Activated naive CD8-positive, alpha-beta T cell treated with anti-CD3 and anti-CD28 coated beads, Interleukin-2, amount 50 U/mL, for 24 hours (primary cell): ENCODE data around the gene ACOT8.
"Not testable (repeated sequence)": the region's sequence is repeated elsewhere in the genome, so short reads cannot be mapped to it uniquely, and the experiment has no call there.

Experiments
- ATAC-seq: fragments of 150-1000 bp; cut with Tn5 transposase; one replicate; pipeline ENCODE4 v1.10.0; 2021
- DNase-seq: peaks from one replicate; pipeline ENCODE4 v3.0.0; 2021
- H3K27ac Mint-ChIP-seq: one replicate; pipeline ENCODE4 v1.8.0; 2021; ENCODE audit warnings: mild to moderate bottlenecking, mixed read lengths
- H3K27me3 Mint-ChIP-seq: one replicate; pipeline ENCODE4 v1.8.0; 2021; ENCODE audit warnings: mixed read lengths
- H3K36me3 Mint-ChIP-seq: one replicate; pipeline ENCODE4 v1.8.0; 2021; ENCODE audit warnings: low read depth, mixed read lengths
- H3K4me1 Mint-ChIP-seq: one replicate; pipeline ENCODE4 v1.8.0; 2021; ENCODE audit warnings: mixed read lengths
- H3K4me3 Mint-ChIP-seq: one replicate; pipeline ENCODE4 v1.8.0; 2021; ENCODE audit warnings: mild to moderate bottlenecking, moderate library complexity, mixed read lengths
- H3K9me3 Mint-ChIP-seq: one replicate; pipeline ENCODE4 v1.8.0; 2021; ENCODE audit warnings: mixed read lengths

The ACOT8 gene

DNA sequence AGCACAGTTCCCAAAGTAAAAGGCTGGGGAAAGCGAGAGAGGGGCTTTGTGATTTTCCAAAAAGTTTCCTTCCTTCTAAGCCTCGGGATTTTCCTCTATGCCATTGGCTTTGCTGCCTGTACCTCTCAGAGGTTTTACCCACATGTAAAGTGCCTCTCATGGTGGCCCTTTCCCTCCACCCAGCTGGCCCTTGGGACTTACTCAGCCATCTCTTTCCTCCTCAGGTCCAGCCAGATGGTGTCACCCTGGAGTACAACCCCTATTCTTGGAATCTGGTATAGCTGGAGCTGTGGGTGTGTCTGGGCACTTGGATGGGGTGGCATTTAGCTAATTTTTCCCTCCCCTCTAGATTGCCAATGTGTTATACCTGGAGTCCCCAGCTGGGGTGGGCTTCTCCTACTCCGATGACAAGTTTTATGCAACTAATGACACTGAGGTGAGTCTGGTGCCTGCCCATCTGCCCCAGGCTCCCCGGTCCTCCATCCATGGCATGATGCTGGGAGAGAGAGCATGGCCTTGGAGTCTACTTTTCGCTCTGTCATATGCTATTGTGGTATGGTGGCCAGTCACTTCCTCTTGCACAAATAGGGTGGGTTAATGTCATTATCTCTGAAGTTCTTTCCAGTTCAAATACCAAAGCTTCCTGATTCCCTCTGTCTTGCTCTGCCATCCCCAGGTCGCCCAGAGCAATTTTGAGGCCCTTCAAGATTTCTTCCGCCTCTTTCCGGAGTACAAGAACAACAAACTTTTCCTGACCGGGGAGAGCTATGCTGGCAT is 35.0 kb upstream of the ACOT8 start:
- no peaks in the 10 kb centered on the region for H3K9me3 Mint-ChIP-seq
- peak overlapping the region; percentile 88 for H3K4me3 Mint-ChIP-seq
- H3K4me1 Mint-ChIP-seq, result peaks cover 43% of the 10 kb centered on the region
- DNase-seq (no peak), ATAC-seq (no peak)
- H3K36me3 Mint-ChIP-seq, result peaks cover 5% of the 10 kb centered on the region
- no peaks in the 10 kb centered on the region for H3K27me3 Mint-ChIP-seq
- H3K27ac Mint-ChIP-seq, result peak overlapping the region; percentile 65

- peak; percentile 78 for ATAC-seq
- Mint-ChIP-seq H3K36me3 (peaks cover 5% of the 10 kb centered on the region), H3K27me3 (no peaks in the 10 kb centered on the region), H3K27ac (peak within 1 kb of the TSS; percentile 94), H3K4me3 (peak within 1 kb of the TSS; percentile 88), H3K9me3 (no peaks in the 10 kb centered on the region), H3K4me1 (peaks cover 46% of the 10 kb centered on the region)
- peak; percentile 89 for DNase-seq
Measured at GRCh38 chr20:45890985-45891983, 34.1 kb upstream of the ACOT8 start, which contains the start of the genes CTSA and NEURL2. Gene CTSA (plus strand): TSS chr20:45891335. CDS start chr20:45891569, 234 bp downstream. Gene NEURL2 (minus strand): TSS chr20:45891208. CDS start chr20:45890991, 217 bp downstream.

DNA sequence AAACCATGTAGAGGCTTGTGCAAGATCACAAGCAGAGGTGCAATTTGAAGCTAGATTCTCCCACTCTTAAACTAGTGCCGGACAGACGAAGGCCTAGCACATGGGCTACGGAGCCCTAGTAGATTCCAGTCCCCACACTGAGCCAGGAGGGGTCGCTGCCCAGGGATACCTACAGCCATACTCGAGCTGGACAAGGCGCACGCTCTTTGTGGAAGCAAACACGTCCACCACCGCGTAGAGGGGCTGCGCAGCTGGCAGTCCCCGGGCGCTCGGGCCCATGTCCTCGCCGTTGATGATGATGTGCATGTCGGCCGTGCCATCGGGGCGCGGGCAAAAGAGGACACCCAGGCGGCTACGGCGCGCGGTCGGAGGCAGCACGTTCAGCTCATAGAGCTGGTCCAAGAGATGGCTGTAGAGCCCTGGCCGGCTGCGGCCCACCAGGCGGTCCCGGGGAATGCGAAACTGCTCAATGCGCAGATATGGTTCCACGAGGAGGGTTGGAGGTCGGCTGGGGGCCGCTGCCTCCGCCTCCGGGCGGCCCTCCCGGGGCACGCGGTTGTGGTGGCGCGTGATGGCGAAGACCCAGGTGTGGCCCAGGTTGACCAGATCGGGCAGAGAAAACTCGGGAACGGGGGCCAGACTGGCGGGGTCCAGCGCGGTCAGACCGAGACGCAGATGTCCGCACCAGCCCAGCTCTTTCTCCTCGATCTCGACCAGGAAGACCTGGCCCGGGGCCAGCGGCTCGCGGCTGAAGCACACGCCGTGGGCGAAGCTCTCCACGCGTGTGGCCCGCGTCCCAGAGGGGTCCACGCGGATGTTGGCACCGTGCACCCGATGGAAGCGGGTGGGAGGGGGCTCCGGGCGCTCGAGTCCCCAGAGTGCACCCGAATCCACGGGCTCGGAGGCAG is 33.1 kb upstream of the ACOT8 start:
- peak; percentile 60 for DNase-seq

GRCh38 chr20:45888681-45889080 is 31.5 kb upstream of the ACOT8 start:
- Mint-ChIP-seq H3K36me3 (peaks cover 4% of the 10 kb centered on the region), H3K4me1 (peaks cover 56% of the 10 kb centered on the region), H3K4me3 (no peak overlapping the region), H3K27ac (no peak overlapping the region), H3K27me3 (no peaks in the 10 kb centered on the region), H3K9me3 (no peaks in the 10 kb centered on the region)
- no peak for DNase-seq
- ATAC-seq, result no peak

More for the DNA sequence above, 33.1 kb upstream of the ACOT8 start:
- H3K9me3 Mint-ChIP-seq, result no peaks in the 10 kb centered on the region
- no peaks in the 10 kb centered on the region for H3K27me3 Mint-ChIP-seq
- H3K4me1 Mint-ChIP-seq, result peaks cover 51% of the 10 kb centered on the region
- peak overlapping the region; percentile 82 for H3K27ac Mint-ChIP-seq
- H3K36me3 Mint-ChIP-seq, result peaks cover 5% of the 10 kb centered on the region
- H3K4me3 Mint-ChIP-seq, result peak overlapping the region; percentile 88
- ATAC-seq, result peak; percentile 39

- no peak within 1 kb of the TSS for H3K27ac Mint-ChIP-seq
- DNase-seq, result no peak
- no peak within 1 kb of the TSS for H3K4me3 Mint-ChIP-seq
Measured at GRCh38 chr20:45887346-45887715, 30.1 kb upstream of the ACOT8 start, which contains the start of gene SPATA25. Gene SPATA25 (minus strand): TSS chr20:45887622. CDS start chr20:45887590, 32 bp downstream.

DNA sequence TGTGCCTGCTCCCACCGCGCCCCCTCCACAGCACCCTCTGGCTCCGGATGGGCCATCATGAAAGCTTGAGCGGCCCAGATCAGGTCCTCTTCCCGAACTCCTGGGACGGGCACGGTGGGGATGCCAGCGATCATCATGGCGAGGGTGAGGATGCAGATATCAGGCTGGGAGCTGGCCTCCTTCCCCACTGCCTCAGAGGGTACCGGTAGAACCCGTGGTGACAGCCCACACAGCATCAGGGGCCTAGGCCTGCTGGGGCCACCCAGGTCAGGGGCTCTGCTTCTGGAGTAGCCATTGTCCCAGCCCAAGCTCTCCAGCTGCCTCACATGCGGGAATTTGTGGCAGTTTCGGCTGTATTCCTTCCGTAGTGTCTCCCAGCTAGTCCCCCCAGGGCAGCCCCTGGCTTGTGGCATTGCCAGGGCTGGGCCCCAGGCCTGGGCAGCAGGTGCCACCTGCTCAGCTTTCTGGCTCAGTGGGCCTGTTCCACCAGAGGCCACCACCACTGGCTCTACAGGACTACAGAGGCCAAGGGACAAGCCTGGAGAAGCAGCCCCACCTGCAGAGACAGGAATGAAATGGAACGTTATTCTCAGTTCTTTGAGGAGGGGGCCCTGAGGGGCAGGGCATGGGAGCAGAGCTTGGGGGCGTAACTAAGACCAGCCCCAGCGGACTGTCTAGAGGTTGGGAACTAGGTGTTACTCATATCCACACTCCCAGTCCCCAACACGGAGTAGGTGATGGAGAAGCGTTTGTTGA is 29.6 kb upstream of the ACOT8 start:
- Mint-ChIP-seq H3K36me3 (peaks cover 14% of the 10 kb centered on the region), H3K27me3 (no peaks in the 10 kb centered on the region), H3K27ac (no peak overlapping the region), H3K4me3 (no peak overlapping the region), H3K4me1 (peaks cover 56% of the 10 kb centered on the region), H3K9me3 (no peaks in the 10 kb centered on the region)
- DNase-seq (no peak), ATAC-seq (no peak)

More at GRCh38 chr20:45887346-45887715, 30.1 kb upstream of the ACOT8 start, which contains the start of gene SPATA25:
- Mint-ChIP-seq H3K36me3 (peaks cover 14% of the 10 kb centered on the region), H3K4me1 (peaks cover 56% of the 10 kb centered on the region), H3K9me3 (no peaks in the 10 kb centered on the region), H3K27me3 (no peaks in the 10 kb centered on the region)
- no peak for ATAC-seq

DNA sequence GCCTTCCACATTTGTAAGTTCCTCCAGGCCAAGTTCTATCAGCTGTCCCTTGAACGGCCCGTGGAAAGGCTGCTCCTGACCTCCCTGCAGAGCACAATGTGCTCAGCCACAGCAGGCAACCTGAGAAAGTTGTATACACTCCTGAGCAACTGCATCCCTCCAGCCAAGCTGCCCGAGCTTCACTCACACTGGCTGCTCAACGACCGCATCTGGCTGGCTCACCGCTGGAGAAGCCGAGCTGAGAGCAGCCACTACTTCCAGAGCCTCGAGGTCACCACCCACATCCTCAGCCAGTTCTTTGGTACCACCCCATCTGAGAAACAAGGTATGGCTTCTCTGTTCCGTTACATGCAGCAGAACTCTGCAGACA is 25.9 kb upstream of the ACOT8 start:
- no peaks in the 10 kb centered on the region for H3K9me3 Mint-ChIP-seq
- DNase-seq (no peak), ATAC-seq (no peak)
- no peak overlapping the region for H3K4me3 Mint-ChIP-seq
- no peaks in the 10 kb centered on the region for H3K27me3 Mint-ChIP-seq
- peaks cover 16% of the 10 kb centered on the region for H3K36me3 Mint-ChIP-seq
- peaks cover 48% of the 10 kb centered on the region for H3K4me1 Mint-ChIP-seq
- H3K27ac Mint-ChIP-seq, result peak overlapping the region; percentile 53

DNA sequence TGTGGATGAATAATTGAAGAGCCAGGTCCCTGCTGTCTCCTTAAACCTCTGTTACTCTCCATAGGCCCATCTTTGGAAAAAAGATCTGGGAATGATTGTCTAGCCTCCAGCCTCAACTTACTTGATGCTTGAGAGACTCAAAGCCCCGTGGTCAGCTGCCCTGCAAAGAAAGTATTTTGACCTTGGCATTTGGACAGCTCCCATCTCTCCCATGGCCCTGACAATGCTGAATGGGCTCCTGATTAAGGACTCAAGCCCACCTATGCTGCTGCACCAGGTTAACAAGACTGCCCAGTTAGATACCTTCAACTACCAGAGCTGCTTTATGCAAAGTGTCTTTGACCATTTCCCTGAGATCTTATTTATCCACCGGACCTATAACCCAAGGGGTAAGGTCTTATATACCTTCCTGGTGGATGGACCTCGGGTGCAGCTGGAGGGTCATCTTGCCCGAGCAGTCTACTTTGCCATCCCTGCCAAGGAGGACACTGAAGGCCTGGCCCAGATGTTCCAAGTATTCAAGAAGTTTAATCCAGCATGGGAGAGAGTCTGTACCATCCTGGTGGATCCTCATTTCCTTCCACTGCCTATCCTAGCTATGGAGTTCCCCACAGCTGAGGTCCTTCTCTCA is 25.4 kb upstream of the ACOT8 start:
- no peak for ATAC-seq

GRCh38 chr20:45880988-45881788 is 24.0 kb upstream of the ACOT8 start, which contains the start of gene ZSWIM1:
Gene ZSWIM1 (plus strand): TSS chr20:45881227. CDS start chr20:45882593, 1,366 bp downstream.
- Mint-ChIP-seq H3K4me3 (peak within 1 kb of the TSS; percentile 91), H3K9me3 (no peaks in the 10 kb centered on the region), H3K27ac (peak within 1 kb of the TSS; percentile 90), H3K36me3 (peaks cover 16% of the 10 kb centered on the region), H3K4me1 (peaks cover 45% of the 10 kb centered on the region), H3K27me3 (no peaks in the 10 kb centered on the region)
- DNase-seq (peak; percentile 99), ATAC-seq (peak; percentile 94)

More for the DNA sequence above, 25.4 kb upstream of the ACOT8 start:
- Mint-ChIP-seq H3K9me3 (no peaks in the 10 kb centered on the region), H3K27ac (peak overlapping the region; percentile 53), H3K36me3 (peaks cover 16% of the 10 kb centered on the region), H3K4me1 (peaks cover 48% of the 10 kb centered on the region), H3K27me3 (no peaks in the 10 kb centered on the region), H3K4me3 (peak overlapping the region; percentile 69)
- DNase-seq, result no peak

DNA sequence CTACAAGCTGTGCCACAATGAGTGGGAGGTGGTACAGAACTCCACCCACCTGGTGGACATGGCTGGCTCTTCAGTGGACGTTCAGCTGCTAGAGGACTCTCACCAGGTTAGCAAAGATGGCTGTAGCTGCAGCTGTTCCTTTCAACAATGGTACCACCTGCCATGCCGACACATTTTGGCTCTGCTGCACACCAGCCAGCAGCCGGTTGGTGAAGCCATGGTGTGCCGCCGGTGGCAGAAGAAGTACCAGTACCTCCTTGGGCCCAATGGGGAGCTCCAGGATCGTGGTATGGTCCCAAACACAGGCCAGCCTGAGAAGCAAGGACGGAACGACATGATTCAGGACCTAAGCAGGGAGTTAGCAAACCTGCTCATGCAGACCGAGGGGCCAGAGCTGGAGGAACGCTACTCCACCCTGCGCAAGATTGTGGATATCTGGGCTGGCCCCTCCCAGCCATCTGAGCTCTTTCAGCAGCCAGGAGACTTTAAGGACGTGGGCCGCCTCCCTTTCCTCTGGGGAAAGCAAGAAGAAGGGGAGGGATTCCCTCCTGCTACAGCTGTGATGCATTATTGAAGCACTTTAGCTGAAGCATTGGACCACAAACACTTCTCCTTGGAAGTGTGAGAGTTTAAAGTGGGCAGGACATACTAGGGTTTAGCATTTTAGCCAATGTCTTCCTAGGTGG is 21.0 kb upstream of the ACOT8 start:
- H3K4me1 Mint-ChIP-seq, result peaks cover 22% of the 10 kb centered on the region
- DNase-seq, result no peak
- no peak overlapping the region for H3K4me3 Mint-ChIP-seq
- no peak overlapping the region for H3K27ac Mint-ChIP-seq
- H3K9me3 Mint-ChIP-seq, result no peaks in the 10 kb centered on the region
- no peaks in the 10 kb centered on the region for H3K27me3 Mint-ChIP-seq
- peaks cover 9% of the 10 kb centered on the region for H3K36me3 Mint-ChIP-seq
- ATAC-seq, result no peak

- Mint-ChIP-seq H3K9me3 (no peaks in the 10 kb centered on the region), H3K27me3 (no peaks in the 10 kb centered on the region), H3K36me3 (no peaks in the 10 kb centered on the region), H3K27ac (no peak overlapping the region), H3K4me3 (no peak overlapping the region), H3K4me1 (no peaks in the 10 kb centered on the region)
- no peak for DNase-seq
- ATAC-seq, result no peak
Measured at GRCh38 chr20:45874576-45874975, 17.4 kb upstream of the ACOT8 start.

- not testable (repeated sequence) for H3K27me3 Mint-ChIP-seq, H3K36me3 Mint-ChIP-seq, H3K4me1 Mint-ChIP-seq, H3K27ac Mint-ChIP-seq, ATAC-seq, H3K9me3 Mint-ChIP-seq, DNase-seq, H3K4me3 Mint-ChIP-seq
Measured at GRCh38 chr20:45874104-45874481, 16.9 kb upstream of the ACOT8 start.
